ENCODE measurements around the gene FEZ2. TPM values are rescaled to one million over a fixed set of nuclear protein-coding genes. Genes with fewer than 3 reads are reported as not detected.

Gene FEZ2
- total and polyA plus RNA-seq, 2 of the 8 experiments (the other 6 are each of a cell fraction or from before 2014, with no cell fraction given), result 7.5 to 16.4 TPM

- peaks cover 0 to 2% (median 0%) of the 10 kb centered on the region in 4 experiments; a peak in 1 of 7 replicates for H3K4me1 ChIP-seq (replicated peaks in 1 of 4; ENCODE audit: control insufficient read depth in 3 of 4, insufficient read depth in 4 of 4, low read length in 3 of 4)
- no peak overlapping the region for H2AK5ac ChIP-seq (ENCODE audit: low read depth, low read length)
- H3K79me1 ChIP-seq (ENCODE audit: low read depth, low read length), result no peaks in the 10 kb centered on the region; the same call in 1 of the 2 replicates
- no peaks in the 10 kb centered on the region for H3K9me3 ChIP-seq (ENCODE audit: insufficient read depth in 2 of 2, low read depth in 1 of 2, low read length in 1 of 2)
- H4K5ac ChIP-seq (ENCODE audit: insufficient read length, low read depth, low read length), result no peak overlapping the region
- H3K27ac ChIP-seq (ENCODE audit: low read depth, low read length), result no peak overlapping the region
- H3K27me3 ChIP-seq (replicated peaks in 1 of 4; ENCODE audit: control insufficient read depth in 3 of 4, extremely low read depth in 1 of 4, insufficient read depth in 3 of 4, low read length in 3 of 4), result no peaks in the 10 kb centered on the region
- DNase-seq (ENCODE audit: low read depth in 1 of 2, low spot score in 2 of 2) (no peak), FAIRE-seq (no peak)
- no peak overlapping the region for H2AFZ ChIP-seq (ENCODE audit: low read length)
- no peak overlapping the region for H4K91ac ChIP-seq (replicated peaks; ENCODE audit: insufficient read length, low read length)
- no peak overlapping the region for H3K56ac ChIP-seq (replicated peaks; ENCODE audit: insufficient read length, low read depth, low read length)
- H3K4me3 ChIP-seq (ENCODE audit: extremely low read depth in 1 of 4, insufficient read depth in 2 of 4, low read depth in 3 of 4, low read length in 4 of 4), result no peak overlapping the region
- H3K23me2 ChIP-seq (ENCODE audit: low read depth, low read length), result no peaks in the 10 kb centered on the region
- no peak overlapping the region for H2BK15ac ChIP-seq (ENCODE audit: low read length)
- H2BK5ac ChIP-seq (ENCODE audit: low read depth, low read length), result no peak overlapping the region
- POLR2A ChIA-PET (ENCODE audit: partially characterized antibody), result interaction anchor here (0.7 kb wide), 1 partner anchor 278 kb away, joined by 3 read pairs; no protein-coding TSS in a partner anchor
- H4K8ac ChIP-seq (ENCODE audit: extremely low read depth, insufficient read depth, low read length), result no peak overlapping the region
- 93% methylated on average over 7 of the region's 7 CpGs; no CpG with 5 or more reads in 1 of the 2 experiments for WGBS, 2 experiments (ENCODE audit: extremely low coverage in 1 of 2, insufficient coverage in 1 of 2, insufficient read length in 1 of 2, insufficient replicate concordance in 2 of 2, low coverage in 1 of 2, low lambda C conversion rate in 2 of 2, missing lambda C conversion rate in 1 of 2)
- no peak overlapping the region for H3K9ac ChIP-seq (replicated peaks in 1 of 4; ENCODE audit: extremely low read depth in 1 of 4, low read depth in 3 of 4, low read length in 3 of 4)
- no peak overlapping the region for H3K14ac ChIP-seq (ENCODE audit: insufficient read length)
- H2BK12ac ChIP-seq (ENCODE audit: low read depth, low read length), result no peak overlapping the region
- H2BK20ac ChIP-seq (ENCODE audit: low read length), result no peak overlapping the region
- peaks cover 0 to 1% of the 10 kb centered on the region in 2 experiments for H4K20me1 ChIP-seq (replicated peaks in 1 of 2; ENCODE audit: control insufficient read depth in 1 of 2, insufficient read depth in 2 of 2, low read length in 2 of 2)
- CTCF ChIA-PET (ENCODE audit: partially characterized antibody), result interaction anchor here (0.6 to 2.0 kb wide), 4 partner anchors 8 to 115 kb away, joined by 4 to 11 read pairs (median 6); no protein-coding TSS in a partner anchor
- no peak overlapping the region for H2BK120ac ChIP-seq (replicated peaks; ENCODE audit: low read depth, low read length)
- peaks cover 2 to 40% (median 21%) of the 10 kb centered on the region in 4 experiments for H3K36me3 ChIP-seq (ENCODE audit: control insufficient read depth in 2 of 4, insufficient read depth in 4 of 4, low read length in 3 of 4)
- no peak overlapping the region for H3K4me2 ChIP-seq (ENCODE audit: insufficient read depth in 1 of 2, low read depth in 2 of 2, low read length in 2 of 2)
- H3K79me2 ChIP-seq (ENCODE audit: control insufficient read depth in 1 of 2, insufficient read depth in 2 of 2, low read length in 2 of 2), result no peaks in the 10 kb centered on the region
- no peak overlapping the region for H3K18ac ChIP-seq (ENCODE audit: extremely low read depth, low read length)
- no peak overlapping the region for H3K4ac ChIP-seq (replicated peaks; ENCODE audit: insufficient read length, low read depth, low read length)
- H3K23ac ChIP-seq (ENCODE audit: insufficient read length), result no peak overlapping the region
- TF ChIP-seq MAX (IDR thresholded peaks at IDR 0.05), result no peak
- no peak for TF ChIP-seq EZH2 (IDR thresholded peaks at IDR 0.05; ENCODE audit: low read depth, low read length, severe bottlenecking)
- no peak for TF ChIP-seq SP2 (IDR thresholded peaks at IDR 0.05; ENCODE audit: low read length)
- no peak for TF ChIP-seq CTBP2 (IDR thresholded peaks at IDR 0.05; ENCODE audit: borderline replicate concordance, insufficient read depth, insufficient read length, low read length)
- TF ChIP-seq NRF1 (IDR thresholded peaks at IDR 0.05; ENCODE audit: low read depth, low read length), result no peak
- no peak for TF ChIP-seq TEAD4 (IDR thresholded peaks at IDR 0.05; ENCODE audit: low read depth, low read length)
- no peak for TF ChIP-seq POLR2A (IDR thresholded peaks at IDR 0.05; ENCODE audit: control extremely low read depth in 1 of 2, low read depth in 2 of 2, low read length in 2 of 2)
- TF ChIP-seq RBBP5 (IDR thresholded peaks at IDR 0.05; ENCODE audit: borderline replicate concordance, low read depth, low read length), result no peak
- no peak for TF ChIP-seq SRF (IDR thresholded peaks at IDR 0.05; ENCODE audit: low read depth, low read length)
- no peak for TF ChIP-seq CBX5 (IDR thresholded peaks at IDR 0.05; ENCODE audit: low read depth, low read length)
- no peak for TF ChIP-seq ZNF274 (IDR thresholded peaks at IDR 0.05; ENCODE audit: borderline replicate concordance, extremely low read depth, low read length)
- no peak for TF ChIP-seq CBX8 (IDR thresholded peaks at IDR 0.05; ENCODE audit: borderline replicate concordance, low read depth, low read length)
- TF ChIP-seq HDAC2 (IDR thresholded peaks at IDR 0.05; ENCODE audit: borderline replicate concordance in 1 of 2, low read depth in 2 of 2, low read length in 2 of 2), result no peak
- no peak for TF ChIP-seq JUN (IDR thresholded peaks at IDR 0.05; ENCODE audit: low read depth, low read length)
Observed at GRCh38 chr2:36549165-36549574, 48.8 kb downstream of the FEZ2 start.
